Retina (tissue), 1 donor: ENCODE measurements around the gene CPLX3.

Experiments
- DNase-seq: peaks from one replicate; pipeline ENCODE4 v3.0.0-alpha.2; 2016

CPLX3 gene

GRCh38 chr15:74788683-74789151 is 37.7 kb upstream of the CPLX3 start:
- DNase-seq, result no peak

- DNase-seq, result no peak
Observed at GRCh38 chr15:74789171-74789631, 37.2 kb upstream of the CPLX3 start.

GRCh38 chr15:74789741-74790079 is 36.7 kb upstream of the CPLX3 start:
- DNase-seq, result no peak

- no peak for DNase-seq
Observed at GRCh38 chr15:74790080-74790916, 36.1 kb upstream of the CPLX3 start.

- no peak for DNase-seq
Observed at GRCh38 chr15:74791007-74791406, 35.4 kb upstream of the CPLX3 start.

- DNase-seq, result no peak
Observed at GRCh38 chr15:74791667-74792066, 34.8 kb upstream of the CPLX3 start.

- no peak for DNase-seq
Observed at GRCh38 chr15:74792227-74793016, 34.0 kb upstream of the CPLX3 start.

- DNase-seq, result no peak
Observed at GRCh38 chr15:74793135-74794028, 33.0 kb upstream of the CPLX3 start.

GRCh38 chr15:74794248-74794969 is 32.0 kb upstream of the CPLX3 start:
- no peak for DNase-seq

- DNase-seq, result no peak
Observed at GRCh38 chr15:74794970-74795349, 31.5 kb upstream of the CPLX3 start.

GRCh38 chr15:74795966-74796625 is 30.3 kb upstream of the CPLX3 start:
- DNase-seq, result no peak

GRCh38 chr15:74798388-74799254 is 27.8 kb upstream of the CPLX3 start:
- DNase-seq, result no peak

- DNase-seq, result no peak
Observed at GRCh38 chr15:74799255-74799855, 27.1 kb upstream of the CPLX3 start.

GRCh38 chr15:74799856-74800558 is 26.4 kb upstream of the CPLX3 start:
- peak; percentile 61 for DNase-seq

- no peak for DNase-seq
Observed at GRCh38 chr15:74800559-74801094, 25.8 kb upstream of the CPLX3 start.

GRCh38 chr15:74801311-74801997 is 25.0 kb upstream of the CPLX3 start:
- no peak for DNase-seq

GRCh38 chr15:74802290-74802689 is 24.1 kb upstream of the CPLX3 start:
- DNase-seq, result no peak

GRCh38 chr15:74802862-74803447 is 23.5 kb upstream of the CPLX3 start:
- no peak for DNase-seq
